Amniotic epithelial cell (primary cell): ENCODE data around the gene C2CD2.
"Not testable (repeated sequence)": the region's sequence is repeated elsewhere in the genome, so short reads cannot be mapped to it uniquely, and the experiment has no call there.

ENCODE experiments used
- DNase-seq: peaks from one replicate; pipeline ENCODE4 v3.0.0-alpha.2; 2010; ENCODE audit warnings: low read depth

The C2CD2 gene

GRCh38 chr21:41953831-41954653, at the start of gene C2CD2:
C2CD2 (minus strand) TSS chr21:41954018; CDS start chr21:41953648, 370 bp downstream.
- DNase-seq, result peak; percentile 51

- peak; percentile 27 for DNase-seq
These were observed 49.2 kb upstream of the C2CD2 start for GRCh38 chr21:42003051-42003461.

GRCh38 chr21:42002421-42002958, 48.7 kb upstream of the C2CD2 start:
- peak; percentile 96 for DNase-seq

- DNase-seq, result no peak
These were observed 48.0 kb upstream of the C2CD2 start for GRCh38 chr21:42001781-42002180.

GRCh38 chr21:42000908-42001307, 47.1 kb upstream of the C2CD2 start:
- no peak for DNase-seq

- no peak for DNase-seq
These were observed 43.8 kb upstream of the C2CD2 start for GRCh38 chr21:41997657-41998056.

GRCh38 chr21:41995577-41995976, 41.8 kb upstream of the C2CD2 start:
- DNase-seq, result no peak

GRCh38 chr21:41994613-41995012, 40.8 kb upstream of the C2CD2 start:
- not testable (repeated sequence) for DNase-seq

- peak; percentile 23 for DNase-seq
These were observed 39.9 kb upstream of the C2CD2 start for GRCh38 chr21:41993744-41994143.

GRCh38 chr21:41992576-41992975, 38.8 kb upstream of the C2CD2 start:
- DNase-seq, result no peak

GRCh38 chr21:41991659-41992058, 37.8 kb upstream of the C2CD2 start:
- DNase-seq, result no peak

GRCh38 chr21:41989698-41990097, 35.9 kb upstream of the C2CD2 start:
- DNase-seq, result no peak

- DNase-seq, result no peak
These were observed 33.5 kb upstream of the C2CD2 start for GRCh38 chr21:41987310-41987709.

- DNase-seq, result no peak
These were observed 32.0 kb upstream of the C2CD2 start for GRCh38 chr21:41985662-41986416.

GRCh38 chr21:41983229-41983628, 29.4 kb upstream of the C2CD2 start:
- DNase-seq, result no peak

GRCh38 chr21:41980561-41980960, 26.7 kb upstream of the C2CD2 start:
- DNase-seq, result no peak

GRCh38 chr21:41979751-41980369, 26.0 kb upstream of the C2CD2 start:
- DNase-seq, result no peak

GRCh38 chr21:41979335-41979734, 25.5 kb upstream of the C2CD2 start:
- DNase-seq, result no peak

- DNase-seq, result no peak
These were observed 23.5 kb upstream of the C2CD2 start for GRCh38 chr21:41977034-41977950.

GRCh38 chr21:41976611-41977010, 22.8 kb upstream of the C2CD2 start:
- DNase-seq, result no peak
